Body of pancreas (tissue), 4 donors: ENCODE measurements around the gene BUB1B. TPM values are rescaled to one million over a fixed set of nuclear protein-coding genes. Genes with fewer than 3 reads are reported as not detected.

ENCODE experiments used
- ATAC-seq: fragments of 150-250 bp; one replicate; pipeline ENCODE4 v1.9.1; 2016
- DNase-seq, 4 donors: peaks; one replicate each; pipeline ENCODE4 v3.0.0-alpha.2; 2019
- H3K27ac ChIP-seq, 4 donors: fragments of 200-600 bp; sonication (generic); 1 replicate in 3 of 4; 2 replicates in 1 of 4; pipeline versions ENCODE4 v1.5.1 to v1.6.1; 2016 to 2019; ENCODE audit warnings: mild to moderate bottlenecking in 1 of 4, mixed read lengths in 1 of 4, moderate library complexity in 1 of 4
- H3K27me3 ChIP-seq, 2 donors: fragments of 200-600 bp; sonication (generic); one replicate each; pipeline ENCODE4 v1.6.0; 2016; ENCODE audit warnings: mild to moderate bottlenecking in 1 of 2
- H3K36me3 ChIP-seq, 2 donors: fragments of 200-600 bp; sonication (generic); replicated peaks in 1 of 2; 2 replicates each; pipeline ENCODE4 v1.5.1; 2016; ENCODE audit warnings: low read depth in 2 of 2; ENCODE audit not compliant: insufficient read depth in 1 of 2
- H3K4me1 ChIP-seq: fragments of 200-600 bp; sonication (generic); one replicate; pipeline ENCODE4 v1.6.0; 2016
- H3K4me3 ChIP-seq, 2 donors: fragments of 200-600 bp; sonication (generic); 1 replicate in 1 of 2; 2 replicates in 1 of 2; pipeline ENCODE4 v1.5.1; 2016 to 2019
- H3K9me3 ChIP-seq, 3 donors: fragments of 200-600 bp; sonication (generic); 1 replicate in 2 of 3; 2 replicates in 1 of 3; pipeline ENCODE4 v1.5.1; 2016
- CTCF ChIP-seq, 7 experiments: fragments of 450-650 bp in 4 of 7; fragments of 200-600 bp in 3 of 7; sonication (generic) in 3 of 7; IDR thresholded peaks; one replicate each; pipeline ENCODE4 v1.5.1; 2016 to 2019; ENCODE audit warnings: antibody characterized with exemption in 7 of 7
- POLR2A ChIP-seq, 3 donors: fragments of 450-650 bp; IDR thresholded peaks; one replicate each; pipeline ENCODE4 v1.6.1; 2016; ENCODE audit warnings: antibody characterized with exemption in 3 of 3, mild to moderate bottlenecking in 2 of 3
- WGBS, 2 donors: methylation state at CpG; one replicate each; pipeline ENCODE4 v1.1.5; 2017; 5-methylcytosine and 5-hydroxymethylcytosine counted together
- intact Hi-C: fragments of 100-400 bp; cut with DNase I; formaldehyde crosslinking; loops from one replicate; pipeline ENCODE4 v1.15.1; 2023
- total RNA-seq, 2 donors: library from RNA; depleted of rRNA; stranded (reverse); fragments of >200 nt; gene quantifications; one replicate each; pipeline ENCODE4 v1.1.0, GENCODE V29; 2016

The BUB1B gene
- total RNA-seq, 2 donors from 2014 or later = not detected

- intact Hi-C loops = no loop called here
- Histone ChIP-seq H3K4me3 (no peak overlapping the region), H3K4me1 (peaks cover 22% of the 10 kb centered on the region), H3K36me3 (no peaks in the 10 kb centered on the region), H3K27ac (no peak overlapping the region), H3K27me3 (no peaks in the 10 kb centered on the region), H3K9me3 (no peaks in the 10 kb centered on the region)
- no peak for ATAC-seq
- DNase-seq = no peak
- 85 to 95% methylated on average over 4 to 14 of the region's 14 CpGs for WGBS, 2 donors
- TF ChIP-seq CTCF (IDR thresholded peaks at IDR 0.05) (no peak), POLR2A (IDR thresholded peaks at IDR 0.05) (no peak)
These were observed 80.7 kb downstream of the BUB1B start for GRCh38 chr15:40241269-40242212.

- intact Hi-C loops = no loop called here
- Histone ChIP-seq H3K27ac (no peak overlapping the region), H3K9me3 (no peaks in the 10 kb centered on the region), H3K27me3 (no peaks in the 10 kb centered on the region), H3K4me1 (peaks cover 22% of the 10 kb centered on the region), H3K4me3 (no peak overlapping the region), H3K36me3 (no peaks in the 10 kb centered on the region)
- ATAC-seq (no peak), DNase-seq (no peak)
- WGBS, 2 donors = 93 to 94% methylated on average over 10 of the region's 10 CpGs
- TF ChIP-seq CTCF (IDR thresholded peaks at IDR 0.05) (no peak), POLR2A (IDR thresholded peaks at IDR 0.05) (no peak)
These were observed 81.3 kb downstream of the BUB1B start for GRCh38 chr15:40242213-40242599.

GRCh38 chr15:40242601-40243000 is 81.7 kb downstream of the BUB1B start:
- DNase-seq (peak in 1 of 4 donors; percentile 2), ATAC-seq (no peak)
- no peaks in the 10 kb centered on the region for H3K9me3 ChIP-seq
- H3K4me1 ChIP-seq = peaks cover 22% of the 10 kb centered on the region
- no peaks in the 10 kb centered on the region for H3K36me3 ChIP-seq
- H3K27ac ChIP-seq = no peak overlapping the region
- 89 to 96% methylated on average over 5 of the region's 5 CpGs for WGBS, 2 donors
- no peak for TF ChIP-seq POLR2A (IDR thresholded peaks at IDR 0.05)
- TF ChIP-seq CTCF (IDR thresholded peaks at IDR 0.05) = no peak
- no peaks in the 10 kb centered on the region for H3K27me3 ChIP-seq
- no peak overlapping the region for H3K4me3 ChIP-seq
- intact Hi-C loops = no loop called here

GRCh38 chr15:40243126-40243810 is 82.4 kb downstream of the BUB1B start:
- Histone ChIP-seq H3K4me3 (no peak overlapping the region), H3K27me3 (no peaks in the 10 kb centered on the region), H3K4me1 (peaks cover 22% of the 10 kb centered on the region), H3K36me3 (no peaks in the 10 kb centered on the region), H3K27ac (no peak overlapping the region), H3K9me3 (no peaks in the 10 kb centered on the region)
- DNase-seq (no peak), ATAC-seq (no peak)
- 67 to 85% methylated on average over 9 of the region's 9 CpGs for WGBS, 2 donors
- intact Hi-C loops = no loop called here
- TF ChIP-seq CTCF (IDR thresholded peaks at IDR 0.05) (no peak), POLR2A (IDR thresholded peaks at IDR 0.05) (no peak)
